Measurements from ENCODE around the gene SH3PXD2A.

DNA sequence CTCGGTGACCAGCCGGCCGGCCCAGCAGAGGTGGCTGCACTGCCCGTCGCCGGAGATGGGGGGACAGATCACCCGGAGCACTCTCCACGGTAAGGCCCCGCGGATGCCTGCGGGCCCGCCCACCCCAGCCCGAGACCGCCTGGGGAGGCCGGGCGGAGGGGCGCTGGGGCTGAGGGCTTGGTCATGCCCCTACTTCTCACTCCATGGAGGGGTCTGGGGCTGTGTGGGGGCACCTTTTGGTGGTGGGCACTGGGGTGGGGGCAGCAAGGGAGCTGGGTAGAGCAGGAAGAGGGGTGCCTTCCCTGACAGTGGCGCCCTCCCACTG, 300.1 kb downstream of the SH3PXD2A start:
- TF ChIP-seq, protein P1, sequence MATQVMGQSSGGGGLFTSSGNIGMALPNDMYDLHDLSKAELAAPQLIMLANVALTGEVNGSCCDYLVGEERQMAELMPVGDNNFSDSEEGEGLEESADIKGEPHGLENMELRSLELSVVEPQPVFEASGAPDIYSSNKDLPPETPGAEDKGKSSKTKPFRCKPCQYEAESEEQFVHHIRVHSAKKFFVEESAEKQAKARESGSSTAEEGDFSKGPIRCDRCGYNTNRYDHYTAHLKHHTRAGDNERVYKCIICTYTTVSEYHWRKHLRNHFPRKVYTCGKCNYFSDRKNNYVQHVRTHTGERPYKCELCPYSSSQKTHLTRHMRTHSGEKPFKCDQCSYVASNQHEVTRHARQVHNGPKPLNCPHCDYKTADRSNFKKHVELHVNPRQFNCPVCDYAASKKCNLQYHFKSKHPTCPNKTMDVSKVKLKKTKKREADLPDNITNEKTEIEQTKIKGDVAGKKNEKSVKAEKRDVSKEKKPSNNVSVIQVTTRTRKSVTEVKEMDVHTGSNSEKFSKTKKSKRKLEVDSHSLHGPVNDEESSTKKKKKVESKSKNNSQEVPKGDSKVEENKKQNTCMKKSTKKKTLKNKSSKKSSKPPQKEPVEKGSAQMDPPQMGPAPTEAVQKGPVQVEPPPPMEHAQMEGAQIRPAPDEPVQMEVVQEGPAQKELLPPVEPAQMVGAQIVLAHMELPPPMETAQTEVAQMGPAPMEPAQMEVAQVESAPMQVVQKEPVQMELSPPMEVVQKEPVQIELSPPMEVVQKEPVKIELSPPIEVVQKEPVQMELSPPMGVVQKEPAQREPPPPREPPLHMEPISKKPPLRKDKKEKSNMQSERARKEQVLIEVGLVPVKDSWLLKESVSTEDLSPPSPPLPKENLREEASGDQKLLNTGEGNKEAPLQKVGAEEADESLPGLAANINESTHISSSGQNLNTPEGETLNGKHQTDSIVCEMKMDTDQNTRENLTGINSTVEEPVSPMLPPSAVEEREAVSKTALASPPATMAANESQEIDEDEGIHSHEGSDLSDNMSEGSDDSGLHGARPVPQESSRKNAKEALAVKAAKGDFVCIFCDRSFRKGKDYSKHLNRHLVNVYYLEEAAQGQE (IDR thresholded peaks at IDR 0.05; ENCODE audit: unreplicated experiment): no peak
- TF ChIP-seq, protein P2, sequence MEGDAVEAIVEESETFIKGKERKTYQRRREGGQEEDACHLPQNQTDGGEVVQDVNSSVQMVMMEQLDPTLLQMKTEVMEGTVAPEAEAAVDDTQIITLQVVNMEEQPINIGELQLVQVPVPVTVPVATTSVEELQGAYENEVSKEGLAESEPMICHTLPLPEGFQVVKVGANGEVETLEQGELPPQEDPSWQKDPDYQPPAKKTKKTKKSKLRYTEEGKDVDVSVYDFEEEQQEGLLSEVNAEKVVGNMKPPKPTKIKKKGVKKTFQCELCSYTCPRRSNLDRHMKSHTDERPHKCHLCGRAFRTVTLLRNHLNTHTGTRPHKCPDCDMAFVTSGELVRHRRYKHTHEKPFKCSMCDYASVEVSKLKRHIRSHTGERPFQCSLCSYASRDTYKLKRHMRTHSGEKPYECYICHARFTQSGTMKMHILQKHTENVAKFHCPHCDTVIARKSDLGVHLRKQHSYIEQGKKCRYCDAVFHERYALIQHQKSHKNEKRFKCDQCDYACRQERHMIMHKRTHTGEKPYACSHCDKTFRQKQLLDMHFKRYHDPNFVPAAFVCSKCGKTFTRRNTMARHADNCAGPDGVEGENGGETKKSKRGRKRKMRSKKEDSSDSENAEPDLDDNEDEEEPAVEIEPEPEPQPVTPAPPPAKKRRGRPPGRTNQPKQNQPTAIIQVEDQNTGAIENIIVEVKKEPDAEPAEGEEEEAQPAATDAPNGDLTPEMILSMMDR (conservative IDR thresholded peaks at IDR 0.05; ENCODE audit: low read depth in 2 of 2): no peak
- no peak for TF ChIP-seq EZH2 (IDR thresholded peaks at IDR 0.05; ENCODE audit: low read depth, unreplicated experiment)
- no peak for TF ChIP-seq POLR2AphosphoS5 (IDR thresholded peaks at IDR 0.05; ENCODE audit: low read depth)
- no peak for TF ChIP-seq ZNF331 (CRISPR knock-in tag; IDR thresholded peaks at IDR 0.05; ENCODE audit: low read depth)
- TF ChIP-seq EZH2phosphoT487 (IDR thresholded peaks at IDR 0.05; ENCODE audit: unreplicated experiment): no peak
- no peak for TF ChIP-seq CREB1 (CRISPR knock-in tag; IDR thresholded peaks at IDR 0.05; ENCODE audit: low read depth)
